ENCODE results near the gene CSNK1G3. TPM values are rescaled to one million over a fixed set of nuclear protein-coding genes. Genes with fewer than 3 reads are reported as not detected.
"Not testable (repeated sequence)": the region's sequence is repeated elsewhere in the genome, so short reads cannot be mapped to it uniquely, and the experiment has no call there.

CSNK1G3 gene
- total RNA-seq, 1 donor from 2014 or later = 66.0 TPM

GRCh38 chr5:123561230-123561629 is 49.3 kb downstream of the CSNK1G3 start:
- no peak for DNase-seq

- DNase-seq = no peak
These were observed 60.0 kb downstream of the CSNK1G3 start for GRCh38 chr5:123571927-123572326.

- DNase-seq = no peak
These were observed 66.4 kb downstream of the CSNK1G3 start for GRCh38 chr5:123578390-123578789.

GRCh38 chr5:123579410-123579809 is 67.4 kb downstream of the CSNK1G3 start:
- peak; percentile 52 for DNase-seq

- peak; percentile 76 for DNase-seq
These were observed 70.7 kb downstream of the CSNK1G3 start for GRCh38 chr5:123582550-123583285.

GRCh38 chr5:123585871-123586270 is 73.9 kb downstream of the CSNK1G3 start:
- peak; percentile 3 for DNase-seq

- DNase-seq = no peak
These were observed 82.5 kb downstream of the CSNK1G3 start for GRCh38 chr5:123594434-123594833.

GRCh38 chr5:123597018-123597417 is 85.0 kb downstream of the CSNK1G3 start:
- DNase-seq = no peak

- DNase-seq = no peak
These were observed 86.2 kb downstream of the CSNK1G3 start for GRCh38 chr5:123598028-123598689.

- no peak for DNase-seq
These were observed 87.2 kb downstream of the CSNK1G3 start for GRCh38 chr5:123599171-123599570.

GRCh38 chr5:123601610-123602009 is 89.6 kb downstream of the CSNK1G3 start:
- no peak for DNase-seq

GRCh38 chr5:123605822-123606221 is 93.8 kb downstream of the CSNK1G3 start:
- DNase-seq = no peak

GRCh38 chr5:123610209-123610608 is 98.2 kb downstream of the CSNK1G3 start:
- no peak for DNase-seq

- DNase-seq = peak; percentile 84
These were observed 98.9 kb downstream of the CSNK1G3 start for GRCh38 chr5:123610665-123611405.

- no peak for DNase-seq
These were observed 99.4 kb downstream of the CSNK1G3 start for GRCh38 chr5:123611406-123611709.

GRCh38 chr5:123617561-123617960 is 105.6 kb downstream of the CSNK1G3 start:
- no peak for DNase-seq

- no peak for DNase-seq
These were observed 114.1 kb downstream of the CSNK1G3 start for GRCh38 chr5:123626051-123626450.

GRCh38 chr5:123628860-123629544 is 117.0 kb downstream of the CSNK1G3 start:
- no peak for DNase-seq

- DNase-seq = no peak
These were observed 124.0 kb downstream of the CSNK1G3 start for GRCh38 chr5:123636006-123636405.

- DNase-seq = not testable (repeated sequence)
These were observed 125.1 kb downstream of the CSNK1G3 start for GRCh38 chr5:123637028-123637427.

- DNase-seq = no peak
These were observed 127.3 kb downstream of the CSNK1G3 start for GRCh38 chr5:123639244-123639643.

GRCh38 chr5:123645024-123645603 is 133.1 kb downstream of the CSNK1G3 start:
- DNase-seq = no peak

GRCh38 chr5:123647066-123647465 is 135.1 kb downstream of the CSNK1G3 start:
- no peak for DNase-seq
